ENCODE results near the gene FBXW7. TPM values are rescaled to one million over a fixed set of nuclear protein-coding genes. Genes with fewer than 3 reads are reported as not detected.

FBXW7 gene
- total RNA-seq, 2 donors from 2014 or later = 39.9 to 49.4 TPM

- Histone ChIP-seq H3K36me3 (no peaks in the 10 kb centered on the region), H3K4me1 (no peaks in the 10 kb centered on the region), H3K4me3 (no peak overlapping the region), H3K9me3 (no peaks in the 10 kb centered on the region), H3K27ac (no peak overlapping the region), H3K27me3 (no peaks in the 10 kb centered on the region)
- no peak for TF ChIP-seq CTCF (IDR thresholded peaks at IDR 0.05)
- no peak for DNase-seq (ENCODE audit: low spot score)
Measured at GRCh38 chr4:152578670-152579069, 42.8 kb upstream of the FBXW7 start.

- Histone ChIP-seq H3K36me3 (no peaks in the 10 kb centered on the region), H3K27me3 (no peaks in the 10 kb centered on the region), H3K9me3 (no peaks in the 10 kb centered on the region), H3K4me1 (no peaks in the 10 kb centered on the region), H3K4me3 (no peak overlapping the region), H3K27ac (no peak overlapping the region)
- no peak for TF ChIP-seq CTCF (IDR thresholded peaks at IDR 0.05)
- no peak for DNase-seq (ENCODE audit: low spot score)
Measured at GRCh38 chr4:152577708-152578396, 42.0 kb upstream of the FBXW7 start.

GRCh38 chr4:152575533-152575932 lies 39.6 kb upstream of the FBXW7 start:
- no peaks in the 10 kb centered on the region for H3K36me3 ChIP-seq
- no peaks in the 10 kb centered on the region for H3K9me3 ChIP-seq
- no peaks in the 10 kb centered on the region for H3K4me1 ChIP-seq
- no peak for TF ChIP-seq CTCF (IDR thresholded peaks at IDR 0.05)
- DNase-seq (ENCODE audit: low spot score) = no peak
- H3K27ac ChIP-seq = no peak overlapping the region
- no peaks in the 10 kb centered on the region for H3K27me3 ChIP-seq
- no peak overlapping the region for H3K4me3 ChIP-seq

- Histone ChIP-seq H3K4me3 (no peak overlapping the region), H3K9me3 (no peaks in the 10 kb centered on the region), H3K27ac (no peak overlapping the region), H3K27me3 (no peaks in the 10 kb centered on the region), H3K4me1 (no peaks in the 10 kb centered on the region), H3K36me3 (no peaks in the 10 kb centered on the region)
- no peak for DNase-seq (ENCODE audit: low spot score)
- TF ChIP-seq CTCF (IDR thresholded peaks at IDR 0.05) = no peak
Measured at GRCh38 chr4:152573861-152574260, 38.0 kb upstream of the FBXW7 start.

GRCh38 chr4:152572417-152573086 lies 36.7 kb upstream of the FBXW7 start:
- no peak for TF ChIP-seq CTCF (IDR thresholded peaks at IDR 0.05)
- Histone ChIP-seq H3K9me3 (no peaks in the 10 kb centered on the region), H3K4me3 (no peak overlapping the region), H3K27me3 (no peaks in the 10 kb centered on the region), H3K36me3 (no peaks in the 10 kb centered on the region), H3K27ac (no peak overlapping the region), H3K4me1 (no peaks in the 10 kb centered on the region)
- DNase-seq (ENCODE audit: low spot score) = no peak
